HEK293T (cell line): Measurements from ENCODE around the gene CRIP1.
A peak's percentile ranks its signal among the peaks of the same experiment; 100 is the strongest.

Experiments
- CTCF ChIA-PET: fragments of 350-600 bp; formaldehyde crosslinking; extraction: SDS; loops from one replicate; lab custom pipeline; 2021; ENCODE audit warnings: antibody characterized with exemption, inconsistent platforms; lab: Yijun Ruan, JAX
- POLR2A ChIA-PET: fragments of 350-600 bp; formaldehyde crosslinking; extraction: SDS; loops from one replicate; lab custom pipeline; 2020; ENCODE audit warnings: antibody characterized with exemption, inconsistent platforms; lab: Yijun Ruan, JAX
- DNase-seq: peaks from one replicate; pipeline ENCODE4 v3.0.0; 2012; ENCODE audit warnings: mixed read lengths; ENCODE audit errors: extremely low spot score
- ARNT ChIP-seq: fragments of 450-650 bp; IDR thresholded peaks from 2 replicates; pipeline ENCODE4 v1.6.1; 2017; ENCODE audit warnings: mild to moderate bottlenecking
- BHLHE40 ChIP-seq: fragments of 450-650 bp; IDR thresholded peaks from 2 replicates; pipeline ENCODE4 v1.6.1; 2016; ENCODE audit warnings: mild to moderate bottlenecking, moderate library complexity, borderline replicate concordance
- CTBP1 ChIP-seq: fragments of 450-650 bp; IDR thresholded peaks from 2 replicates; pipeline ENCODE4 v1.6.1; 2016; ENCODE audit warnings: borderline replicate concordance
- ELF4 ChIP-seq: fragments of 450-650 bp; IDR thresholded peaks from 2 replicates; pipeline ENCODE4 v1.6.1; 2017; ENCODE audit warnings: antibody characterized with exemption
- FOXA1 ChIP-seq: fragments of 450-650 bp; IDR thresholded peaks from 2 replicates; pipeline ENCODE4 v1.6.1; 2016; ENCODE audit warnings: mild to moderate bottlenecking
- FOXK2 ChIP-seq: fragments of 450-650 bp; IDR thresholded peaks from 2 replicates; pipeline ENCODE4 v1.6.1; 2016; ENCODE audit warnings: mild to moderate bottlenecking
- FOXM1 ChIP-seq: fragments of 450-650 bp; IDR thresholded peaks from 2 replicates; pipeline ENCODE4 v1.6.1; 2017; ENCODE audit warnings: mild to moderate bottlenecking, borderline replicate concordance
- HDGF ChIP-seq: fragments of 450-650 bp; IDR thresholded peaks from 2 replicates; pipeline ENCODE4 v1.6.1; 2017; ENCODE audit warnings: antibody characterized with exemption, borderline replicate concordance
- L3MBTL2 ChIP-seq: fragments of 450-650 bp; conservative IDR thresholded peaks from 2 replicates; pipeline ENCODE4 v1.6.1; 2016; ENCODE audit warnings: mild to moderate bottlenecking
- LEF1 ChIP-seq: fragments of 450-650 bp; IDR thresholded peaks from 2 replicates; pipeline ENCODE4 v1.6.1; 2017; ENCODE audit warnings: mild to moderate bottlenecking, borderline replicate concordance
- NFRKB ChIP-seq: fragments of 450-650 bp; IDR thresholded peaks from 2 replicates; pipeline ENCODE4 v1.6.1; 2016; ENCODE audit warnings: mild to moderate bottlenecking, moderate library complexity
- PKNOX1 ChIP-seq: fragments of 450-650 bp; IDR thresholded peaks from 2 replicates; pipeline ENCODE4 v1.6.1; 2016
- SP1 ChIP-seq: fragments of 450-650 bp; IDR thresholded peaks from 2 replicates; pipeline ENCODE4 v1.6.1; 2017
- SUZ12 ChIP-seq: fragments of 450-650 bp; IDR thresholded peaks from 2 replicates; pipeline ENCODE4 v1.6.1; 2016; ENCODE audit warnings: mild to moderate bottlenecking
- TARDBP ChIP-seq: fragments of 450-650 bp; IDR thresholded peaks from 2 replicates; pipeline ENCODE4 v1.6.1; 2016
- ZNF384 ChIP-seq: fragments of 450-650 bp; IDR thresholded peaks from 2 replicates; pipeline ENCODE4 v1.6.1; 2016

Gene CRIP1

GRCh38 chr14:105471823-105472485, 14.7 kb upstream of the CRIP1 start:
- POLR2A ChIA-PET = interaction anchor here (0.8 to 1.8 kb wide), 3 partner anchors 9 to 82 kb away, joined by 3 to 9 read pairs (median 4); no protein-coding TSS in a partner anchor
- TF ChIP-seq FOXK2 (no peak), FOXM1 (no peak)
- CTCF ChIA-PET = interaction anchor here (1.7 to 4.2 kb wide), 5 partner anchors 9 to 27 kb away, joined by 5 to 23 read pairs (median 7); no protein-coding TSS in a partner anchor
- DNase-seq = no peak

- POLR2A ChIA-PET = interaction anchor here (0.8 to 1.8 kb wide), 2 partner anchors 8 to 17 kb away, joined by 4 to 9 read pairs; no protein-coding TSS in a partner anchor
- DNase-seq = no peak
- CTCF ChIA-PET = interaction anchor here (3.0 to 4.2 kb wide), 2 partner anchors 8 to 17 kb away, joined by 19 to 23 read pairs; no protein-coding TSS in a partner anchor
- TF ChIP-seq FOXK2 (no peak), L3MBTL2 (no peak), PKNOX1 (no peak), SUZ12 (no peak), ZNF384 (no peak), BHLHE40 (no peak), HDGF (no peak), LEF1 (no peak), TARDBP (no peak), FOXA1 (no peak), NFRKB (no peak), FOXM1 (no peak), ARNT (no peak), ELF4 (no peak), CTBP1 (no peak)
These were observed 14.1 kb upstream of the CRIP1 start for GRCh38 chr14:105472486-105472991.

- TF ChIP-seq BHLHE40 (no peak), CTBP1 (no peak), SUZ12 (no peak), HDGF (no peak), FOXM1 (no peak), ELF4 (no peak), SP1 (no peak), PKNOX1 (no peak), TARDBP (no peak), FOXK2 (no peak), ARNT (no peak), NFRKB (no peak), LEF1 (no peak), FOXA1 (no peak), ZNF384 (no peak), L3MBTL2 (no peak)
- ChIA-PET POLR2A (interaction anchor here (1.0 kb wide), 1 partner anchor 16 kb away, joined by 3 read pairs; no protein-coding TSS in a partner anchor), CTCF (interaction anchor here (1.1 to 4.2 kb wide), 2 partner anchors 8 to 17 kb away, joined by 3 to 23 read pairs; no protein-coding TSS in a partner anchor)
- no peak for DNase-seq
These were observed 13.5 kb upstream of the CRIP1 start for GRCh38 chr14:105473033-105473676.

- ChIA-PET CTCF (interaction anchor here (1.1 kb wide), 1 partner anchor 16 kb away, joined by 3 read pairs; no protein-coding TSS in a partner anchor), POLR2A (interaction anchor here (1.0 kb wide), 1 partner anchor 15 kb away, joined by 3 read pairs; no protein-coding TSS in a partner anchor)
- DNase-seq = peak; percentile 88
- TF ChIP-seq NFRKB = no peak
- TF ChIP-seq ARNT = no peak
- no peak for TF ChIP-seq ZNF384
- TF ChIP-seq PKNOX1 = no peak
- TF ChIP-seq BHLHE40 = no peak
- TF ChIP-seq HDGF = no peak
- TF ChIP-seq SP1 = no peak
- TF ChIP-seq CTBP1 = no peak
- TF ChIP-seq FOXA1 = no peak
- no peak for TF ChIP-seq FOXM1
- TF ChIP-seq TARDBP = no peak
- no peak for TF ChIP-seq SUZ12
- TF ChIP-seq FOXK2 = no peak
These were observed 12.8 kb upstream of the CRIP1 start for GRCh38 chr14:105473677-105474482.

GRCh38 chr14:105474483-105475268, 12.0 kb upstream of the CRIP1 start, which contains the start of gene CRIP2:
CRIP2 (plus strand) TSS chr14:105474821; CDS start chr14:105474863, 42 bp downstream.
- TF ChIP-seq LEF1 = no peak
- TF ChIP-seq TARDBP = no peak
- no peak for TF ChIP-seq ZNF384
- TF ChIP-seq SUZ12 = no peak
- no peak for TF ChIP-seq SP1
- TF ChIP-seq ELF4 = no peak
- TF ChIP-seq FOXA1 = no peak
- no peak for TF ChIP-seq CTBP1
- TF ChIP-seq FOXK2 = no peak
- TF ChIP-seq ARNT = no peak
- TF ChIP-seq L3MBTL2 = no peak
- TF ChIP-seq HDGF = no peak
- no peak for TF ChIP-seq PKNOX1
- no peak for TF ChIP-seq NFRKB
- no peak for TF ChIP-seq BHLHE40
- TF ChIP-seq FOXM1 = no peak
- CTCF ChIA-PET = interaction anchor here (1.1 kb wide), 1 partner anchor 15 kb away, joined by 3 read pairs; no protein-coding TSS in a partner anchor
- POLR2A ChIA-PET = no interaction called here
- peak; percentile 73 for DNase-seq
